Duodenal mucosa (tissue), 2 donors: ENCODE data around the gene RPRD2.

Experiments used
- H3K27ac ChIP-seq: one replicate; pipeline ENCODE4 v1.7.0; 2013; ENCODE audit warnings: low read depth, low read length
- H3K27me3 ChIP-seq, 2 donors: one replicate each; pipeline ENCODE4 v1.7.0; 2013; ENCODE audit warnings: low read length in 2 of 2, control low read depth in 1 of 2; ENCODE audit not compliant: insufficient read depth in 2 of 2, control insufficient read depth in 1 of 2
- H3K36me3 ChIP-seq, 2 donors: one replicate each; pipeline ENCODE4 v1.7.0; 2013; ENCODE audit warnings: low read length in 2 of 2, control low read depth in 1 of 2; ENCODE audit not compliant: insufficient read depth in 2 of 2, control insufficient read depth in 1 of 2
- H3K4me1 ChIP-seq, 2 donors: one replicate each; pipeline ENCODE4 v1.7.0; 2013; ENCODE audit warnings: low read length in 2 of 2, control low read depth in 1 of 2; ENCODE audit not compliant: insufficient read depth in 2 of 2, control insufficient read depth in 1 of 2
- H3K4me3 ChIP-seq, 2 donors: one replicate each; pipeline ENCODE4 v1.7.0; 2013; ENCODE audit warnings: low read length in 2 of 2, low read depth in 1 of 2
- H3K9ac ChIP-seq, 2 donors: one replicate each; pipeline ENCODE4 v1.7.0; 2013; ENCODE audit warnings: low read length in 2 of 2, low read depth in 1 of 2
- H3K9me3 ChIP-seq, 2 donors: one replicate each; pipeline ENCODE4 v1.7.0; 2013; ENCODE audit warnings: low read length in 2 of 2, control low read depth in 1 of 2; ENCODE audit not compliant: control insufficient read depth in 1 of 2

The RPRD2 gene

GRCh38 chr1:150464422-150464826 is 100.5 kb downstream of the RPRD2 start:
- Histone ChIP-seq H3K9ac (no peak overlapping the region), H3K27me3 (no peaks in the 10 kb centered on the region), H3K4me1 (no peaks in the 10 kb centered on the region), H3K9me3 (no peaks in the 10 kb centered on the region), H3K36me3 (peaks cover 11 to 33% of the 10 kb centered on the region in 2 donors), H3K4me3 (no peak overlapping the region), H3K27ac (no peak overlapping the region)

GRCh38 chr1:150466964-150467363 is 103.0 kb downstream of the RPRD2 start:
- no peak overlapping the region for H3K27ac ChIP-seq
- H3K27me3 ChIP-seq = no peaks in the 10 kb centered on the region
- H3K36me3 ChIP-seq = peaks cover 25 to 48% of the 10 kb centered on the region in 2 donors
- no peaks in the 10 kb centered on the region for H3K9me3 ChIP-seq
- no peak overlapping the region for H3K4me3 ChIP-seq
- H3K4me1 ChIP-seq = no peaks in the 10 kb centered on the region
- no peak overlapping the region for H3K9ac ChIP-seq

- no peaks in the 10 kb centered on the region for H3K9me3 ChIP-seq
- H3K27me3 ChIP-seq = no peaks in the 10 kb centered on the region
- no peak overlapping the region for H3K9ac ChIP-seq
- no peak overlapping the region for H3K27ac ChIP-seq
- H3K4me3 ChIP-seq = no peak overlapping the region
- peaks cover 38 to 57% of the 10 kb centered on the region in 2 donors for H3K36me3 ChIP-seq
- H3K4me1 ChIP-seq = no peaks in the 10 kb centered on the region
Measured at GRCh38 chr1:150469291-150469690, 105.3 kb downstream of the RPRD2 start.

- H3K36me3 ChIP-seq = peaks cover 30 to 37% of the 10 kb centered on the region in 2 donors
- H3K9me3 ChIP-seq = no peaks in the 10 kb centered on the region
- H3K4me1 ChIP-seq = peaks cover 4 to 5% of the 10 kb centered on the region in 2 donors
- no peak overlapping the region for H3K4me3 ChIP-seq
- no peaks in the 10 kb centered on the region for H3K27me3 ChIP-seq
- H3K9ac ChIP-seq = no peak overlapping the region
- no peak overlapping the region for H3K27ac ChIP-seq
Measured at GRCh38 chr1:150472601-150473200, 108.8 kb downstream of the RPRD2 start.

DNA sequence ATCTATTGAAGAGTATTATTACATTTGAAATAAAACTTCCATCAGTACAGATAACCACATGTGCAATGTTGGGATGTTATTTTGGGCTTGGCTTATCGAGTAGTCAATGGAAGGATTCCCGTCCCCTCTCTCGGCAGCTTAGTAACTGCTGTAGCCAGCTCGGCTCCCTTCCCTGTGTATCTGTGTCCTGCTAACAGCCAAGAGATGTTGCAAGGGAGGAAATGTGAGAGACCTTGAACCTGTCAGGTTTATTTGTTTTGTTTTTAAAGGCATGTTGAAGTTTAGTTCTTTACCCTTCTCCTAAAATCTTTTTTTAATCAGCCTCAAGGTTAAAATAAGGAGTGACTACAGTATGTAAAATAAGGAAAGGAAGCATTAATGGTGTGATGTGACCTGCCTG is 109.7 kb downstream of the RPRD2 start:
- Histone ChIP-seq H3K4me3 (no peak overlapping the region), H3K9me3 (no peaks in the 10 kb centered on the region), H3K27ac (no peak overlapping the region), H3K36me3 (peaks cover 30 to 37% of the 10 kb centered on the region in 2 donors), H3K4me1 (peaks cover 6 to 9% of the 10 kb centered on the region in 2 donors), H3K27me3 (no peaks in the 10 kb centered on the region), H3K9ac (no peak overlapping the region)

DNA sequence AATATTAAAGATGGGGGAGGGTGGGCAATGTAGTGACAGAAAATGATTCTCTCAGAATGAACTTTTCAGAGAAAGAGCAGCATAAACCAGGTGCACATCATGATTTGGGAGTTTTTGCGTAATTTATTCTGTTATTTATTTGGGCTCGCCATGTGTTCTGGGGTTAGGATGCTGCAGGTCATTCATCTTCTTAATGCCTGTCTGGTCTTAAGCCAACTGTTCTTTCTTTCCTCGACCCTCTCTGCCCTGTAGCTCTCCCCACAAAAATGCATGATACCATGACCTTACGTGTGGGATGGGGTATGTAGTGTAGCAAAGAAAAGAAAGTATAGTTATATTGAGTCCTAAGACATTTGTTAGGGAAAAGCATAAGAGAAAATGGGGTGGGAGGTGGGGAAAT is 110.9 kb downstream of the RPRD2 start:
- H3K9me3 ChIP-seq = no peaks in the 10 kb centered on the region
- H3K27ac ChIP-seq = no peak overlapping the region

GRCh38 chr1:150476754-150477153 is 112.8 kb downstream of the RPRD2 start:
- Histone ChIP-seq H3K27me3 (no peaks in the 10 kb centered on the region), H3K4me1 (peaks cover 6 to 9% of the 10 kb centered on the region in 2 donors), H3K9ac (no peak overlapping the region), H3K9me3 (no peaks in the 10 kb centered on the region), H3K4me3 (no peak overlapping the region), H3K27ac (no peak overlapping the region), H3K36me3 (peaks cover 15 to 18% of the 10 kb centered on the region in 2 donors)

More for the DNA sequence above, 110.9 kb downstream of the RPRD2 start:
- Histone ChIP-seq H3K9ac (no peak overlapping the region), H3K4me3 (no peak overlapping the region), H3K36me3 (peaks cover 30 to 34% of the 10 kb centered on the region in 2 donors), H3K4me1 (peaks cover 6 to 9% of the 10 kb centered on the region in 2 donors), H3K27me3 (no peaks in the 10 kb centered on the region)

DNA sequence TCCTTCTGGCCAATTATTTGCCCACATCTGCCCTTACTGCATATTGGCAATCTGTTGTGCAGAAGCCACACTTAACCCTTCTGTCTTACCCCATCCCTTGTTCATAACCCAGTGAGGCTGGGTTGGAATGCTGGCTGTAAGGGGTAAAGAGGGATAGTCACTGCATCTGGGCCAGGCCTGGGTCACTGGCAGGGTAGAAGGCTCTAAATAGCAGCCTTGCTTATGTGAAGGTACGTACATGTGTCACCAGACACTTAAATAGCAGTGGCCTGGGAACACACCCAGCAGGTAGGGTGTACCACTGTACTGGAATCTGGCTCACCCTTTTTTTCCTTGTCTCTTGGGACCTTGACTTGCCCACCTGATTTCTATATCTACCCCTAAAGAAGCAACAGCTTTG is 113.4 kb downstream of the RPRD2 start:
- no peaks in the 10 kb centered on the region for H3K9me3 ChIP-seq
- peaks cover 9 to 12% of the 10 kb centered on the region in 2 donors for H3K36me3 ChIP-seq
- no peaks in the 10 kb centered on the region for H3K27me3 ChIP-seq
- H3K9ac ChIP-seq = no peak overlapping the region
- no peak overlapping the region for H3K4me3 ChIP-seq
- H3K4me1 ChIP-seq = peaks cover 6 to 9% of the 10 kb centered on the region in 2 donors
- no peak overlapping the region for H3K27ac ChIP-seq

- H3K4me3 ChIP-seq = no peak overlapping the region
- H3K4me1 ChIP-seq = peaks cover 6 to 9% of the 10 kb centered on the region in 2 donors
- no peak overlapping the region for H3K9ac ChIP-seq
- no peaks in the 10 kb centered on the region for H3K27me3 ChIP-seq
- no peaks in the 10 kb centered on the region for H3K9me3 ChIP-seq
- no peak overlapping the region for H3K27ac ChIP-seq
- peaks cover 5 to 8% of the 10 kb centered on the region in 2 donors for H3K36me3 ChIP-seq
Measured at GRCh38 chr1:150477733-150478132, 113.8 kb downstream of the RPRD2 start.

- Histone ChIP-seq H3K4me1 (peaks cover 6 to 9% of the 10 kb centered on the region in 2 donors), H3K4me3 (no peak overlapping the region), H3K27ac (no peak overlapping the region), H3K9ac (no peak overlapping the region), H3K27me3 (no peaks in the 10 kb centered on the region), H3K36me3 (no peaks in the 10 kb centered on the region), H3K9me3 (no peaks in the 10 kb centered on the region)
Measured at GRCh38 chr1:150479370-150479769, 115.4 kb downstream of the RPRD2 start.
